H9 (cell line): Measurements from ENCODE around the gene PDZD2. TPM values are rescaled to one million over a fixed set of nuclear protein-coding genes. Genes with fewer than 3 reads are reported as not detected.

Experiments used
- DNase-seq: peaks from one replicate; pipeline ENCODE4 v3.0.0-alpha.2; 2017
- H2AFZ ChIP-seq: one replicate; pipeline ENCODE4 v1.6.1; 2013; ENCODE audit warnings: mild to moderate bottlenecking, low read length, control low read depth, moderate library complexity
- H2AK5ac ChIP-seq: 2 replicates; pipeline ENCODE4 v1.6.1; 2013; ENCODE audit warnings: low read length, control low read depth, mixed read lengths; ENCODE audit not compliant: insufficient read length
- H2BK120ac ChIP-seq: one replicate; pipeline ENCODE4 v1.6.1; 2013; ENCODE audit warnings: low read depth, mild to moderate bottlenecking, low read length, control low read depth, inconsistent platforms; ENCODE audit not compliant: poor library complexity, severe bottlenecking
- H2BK12ac ChIP-seq: 2 replicates; pipeline ENCODE4 v1.6.1; 2013; ENCODE audit warnings: low read length, control low read depth, mixed read lengths, low read depth; ENCODE audit not compliant: insufficient read length
- H2BK15ac ChIP-seq: 2 replicates; pipeline ENCODE4 v1.6.1; 2013; ENCODE audit warnings: low read depth, low read length, control low read depth
- H2BK20ac ChIP-seq: one replicate; pipeline ENCODE4 v1.6.1; 2013; ENCODE audit warnings: low read depth, mild to moderate bottlenecking, low read length, control low read depth, inconsistent platforms; ENCODE audit not compliant: poor library complexity, severe bottlenecking
- H2BK5ac ChIP-seq: 2 replicates; pipeline ENCODE4 v1.6.1; 2013; ENCODE audit warnings: low read length, control low read depth, mixed read lengths; ENCODE audit not compliant: insufficient read length
- H3K14ac ChIP-seq: 2 replicates; pipeline ENCODE4 v1.6.1; 2013; ENCODE audit warnings: low read length, control low read depth; ENCODE audit not compliant: insufficient read depth
- H3K18ac ChIP-seq: 2 replicates; pipeline ENCODE4 v1.6.1; 2013; ENCODE audit warnings: low read depth, mild to moderate bottlenecking, mixed read lengths, low read length, control low read depth; ENCODE audit not compliant: insufficient read length
- H3K23ac ChIP-seq: 2 replicates; pipeline ENCODE4 v1.6.1; 2013; ENCODE audit warnings: low read length, control low read depth, mixed read lengths, low read depth; ENCODE audit not compliant: insufficient read length
- H3K23me2 ChIP-seq: 2 replicates; pipeline ENCODE4 v1.6.1; 2013; ENCODE audit warnings: low read depth, mild to moderate bottlenecking, mixed read lengths, low read length, control low read depth; ENCODE audit not compliant: insufficient read length, poor library complexity, severe bottlenecking
- H3K27ac ChIP-seq: 2 replicates; pipeline ENCODE4 v1.5.1; 2013; ENCODE audit warnings: low read length, control low read depth, mixed read lengths, low read depth; ENCODE audit not compliant: insufficient read length
- H3K27me3 ChIP-seq: 2 replicates; pipeline ENCODE4 v1.6.1; 2013; ENCODE audit warnings: low read length, control low read depth, inconsistent platforms; ENCODE audit not compliant: insufficient read depth
- H3K4ac ChIP-seq: 2 replicates; pipeline ENCODE4 v1.6.1; 2013; ENCODE audit warnings: low read depth, mild to moderate bottlenecking, control low read depth, inconsistent platforms, low read length, moderate library complexity
- H3K4me1 ChIP-seq: 2 replicates; pipeline ENCODE4 v1.6.1; 2013; ENCODE audit warnings: low read length, control low read depth, inconsistent platforms; ENCODE audit not compliant: insufficient read depth
- H3K4me2 ChIP-seq: 2 replicates; pipeline ENCODE4 v1.6.1; 2013; ENCODE audit warnings: low read length, control low read depth, mixed read lengths; ENCODE audit not compliant: insufficient read length, insufficient read depth
- H3K56ac ChIP-seq: 2 replicates; pipeline ENCODE4 v1.6.1; 2013; ENCODE audit warnings: low read depth, mild to moderate bottlenecking, mixed read lengths, low read length, control low read depth; ENCODE audit not compliant: insufficient read length
- H3K79me1 ChIP-seq: 2 replicates; pipeline ENCODE4 v1.6.1; 2013; ENCODE audit warnings: low read depth, mild to moderate bottlenecking, moderate library complexity, low read length, control low read depth, inconsistent platforms; ENCODE audit not compliant: insufficient read depth, poor library complexity, severe bottlenecking
- H3K79me2 ChIP-seq: 2 replicates; pipeline ENCODE4 v1.6.1; 2013; ENCODE audit warnings: low read length, control low read depth, inconsistent platforms; ENCODE audit not compliant: insufficient read depth
- H3K9ac ChIP-seq: 2 replicates; pipeline ENCODE4 v1.6.1; 2013; ENCODE audit warnings: low read length, control low read depth, mixed read lengths; ENCODE audit not compliant: insufficient read length; ENCODE audit errors: extremely low read depth
- H3K9me3 ChIP-seq: one replicate; pipeline ENCODE4 v1.6.1; 2013; ENCODE audit warnings: low read depth, low read length, inconsistent platforms; ENCODE audit not compliant: control insufficient read depth
- H3T11ph ChIP-seq: one replicate; pipeline ENCODE4 v1.6.1; 2013; ENCODE audit warnings: mild to moderate bottlenecking, low read length, control low read depth, inconsistent platforms
- H4K20me1 ChIP-seq: one replicate; pipeline ENCODE4 v1.6.1; 2013; ENCODE audit not compliant: control insufficient read depth, insufficient read length, insufficient read depth
- H4K5ac ChIP-seq: 2 replicates; pipeline ENCODE4 v1.6.1; 2013; ENCODE audit warnings: low read depth, mild to moderate bottlenecking, mixed read lengths, low read length, control low read depth; ENCODE audit not compliant: insufficient read length
- H4K8ac ChIP-seq: replicated peaks from 2 replicates; pipeline ENCODE4 v1.6.1; 2013; ENCODE audit warnings: low read length, control low read depth, mixed read lengths, low read depth; ENCODE audit not compliant: insufficient read length
- H4K91ac ChIP-seq: 2 replicates; pipeline ENCODE4 v1.6.1; 2013; ENCODE audit warnings: low read depth, mild to moderate bottlenecking, moderate library complexity, mixed read lengths, low read length, control low read depth; ENCODE audit not compliant: insufficient read length
- H3K27ac Mint-ChIP-seq, 3 experiments: 2 replicates in 2 of 3; 3 replicates in 1 of 3; pipeline ENCODE4 v1.8.0; 2020 to 2021; ENCODE audit warnings: mixed read lengths in 3 of 3, mild to moderate bottlenecking in 1 of 3, moderate library complexity in 1 of 3
- H3K27me3 Mint-ChIP-seq: 2 replicates; pipeline ENCODE4 v1.8.0; 2021; ENCODE audit warnings: low read depth, mild to moderate bottlenecking, moderate library complexity, mixed read lengths
- H3K36me3 Mint-ChIP-seq, 3 experiments: 2 replicates in 2 of 3; 3 replicates in 1 of 3; pipeline ENCODE4 v1.8.0; 2020 to 2021; ENCODE audit warnings: low read depth in 3 of 3, mixed read lengths in 3 of 3; ENCODE audit not compliant: insufficient read depth in 1 of 3
- H3K4me1 Mint-ChIP-seq, 2 experiments: 2 replicates each; pipeline ENCODE4 v1.8.0; 2020; ENCODE audit warnings: mixed read lengths in 2 of 2
- H3K4me3 Mint-ChIP-seq, 2 experiments: 2 replicates in 1 of 2; 3 replicates in 1 of 2; pipeline ENCODE4 v1.8.0; 2020 to 2021; ENCODE audit warnings: mild to moderate bottlenecking in 2 of 2, mixed read lengths in 2 of 2, moderate library complexity in 1 of 2
- H3K9me3 Mint-ChIP-seq, 2 experiments: 2 replicates in 1 of 2; 3 replicates in 1 of 2; pipeline ENCODE4 v1.8.0; 2020; ENCODE audit warnings: mild to moderate bottlenecking in 2 of 2, mixed read lengths in 2 of 2, moderate library complexity in 1 of 2
- CTCF ChIP-seq: fragments of 200-600 bp; sonication (generic); conservative IDR thresholded peaks from 3 replicates; pipeline ENCODE4 v1.8.0; 2021; ENCODE audit warnings: antibody characterized with exemption, mild to moderate bottlenecking
- WGBS: extraction: QIAGEN DNeasy Blood & Tissue Kit; methylation state at CpG from one replicate; pipeline ENCODE4 v1.1.7; 2013; ENCODE audit warnings: missing lambda C conversion rate, low lambda C conversion rate, mixed read lengths; ENCODE audit not compliant: insufficient read length; ENCODE audit errors: extremely low coverage; 5-methylcytosine and 5-hydroxymethylcytosine counted together
- total RNA-seq: library from RNA; stranded (reverse); gene quantifications from 2 replicates; pipeline ENCODE4 v1.2.1, GENCODE V29; 2021

The PDZD2 gene
- total RNA-seq, 1 experiment from 2014 or later = 9.9 TPM

GRCh38 chr5:31901807-31902530 lies 263.0 kb downstream of the PDZD2 start:
- no peaks in the 10 kb centered on the region for H3K79me2 ChIP-seq
- H4K91ac ChIP-seq = no peak overlapping the region
- no peak overlapping the region for H3K4ac ChIP-seq
- no peak overlapping the region for H3K14ac ChIP-seq
- no peak overlapping the region for H3K9ac ChIP-seq
- no peaks in the 10 kb centered on the region for H3K4me1 ChIP-seq
- H3K23me2 ChIP-seq = no peaks in the 10 kb centered on the region
- H2AK5ac ChIP-seq = no peak overlapping the region
- no peak overlapping the region for H3K18ac ChIP-seq
- H3K23ac ChIP-seq = no peak overlapping the region
- no peak overlapping the region for H3K56ac ChIP-seq
- no peaks in the 10 kb centered on the region for H3K4me1 Mint-ChIP-seq
- no peak overlapping the region for H2BK120ac ChIP-seq
- no peak overlapping the region for H3K4me3 Mint-ChIP-seq
- H3K4me2 ChIP-seq = no peak overlapping the region
- H3T11ph ChIP-seq = no peak overlapping the region
- H2BK20ac ChIP-seq = no peak overlapping the region
- H3K27me3 Mint-ChIP-seq = no peaks in the 10 kb centered on the region
- no peak overlapping the region for H2BK12ac ChIP-seq
- no peak overlapping the region for H2BK5ac ChIP-seq
- no peak for TF ChIP-seq CTCF
- H3K27me3 ChIP-seq = no peaks in the 10 kb centered on the region
- H2AFZ ChIP-seq = no peak overlapping the region
- no peak overlapping the region; a peak in 1 of 7 replicates for H3K27ac Mint-ChIP-seq
- no peaks in the 10 kb centered on the region for H4K20me1 ChIP-seq
- H3K27ac ChIP-seq = no peak overlapping the region
- H3K9me3 Mint-ChIP-seq = peaks cover 0 to 2% of the 10 kb centered on the region in 2 experiments; a peak in 2 of 5 replicates
- no peak overlapping the region for H4K5ac ChIP-seq
- no CpG with 5 or more reads among the region's 8 CpGs for WGBS
- H3K9me3 ChIP-seq = no peaks in the 10 kb centered on the region
- H4K8ac ChIP-seq = no peak overlapping the region
- no peaks in the 10 kb centered on the region for H3K79me1 ChIP-seq
- H2BK15ac ChIP-seq = no peak overlapping the region
- H3K36me3 Mint-ChIP-seq = no peaks in the 10 kb centered on the region; a peak in 1 of 7 replicates
- no peak for DNase-seq
